ENCODE results near the gene FMNL1. TPM values are rescaled to one million over a fixed set of nuclear protein-coding genes. Genes with fewer than 3 reads are reported as not detected.

FMNL1 gene
- total RNA-seq, 1 donor from 2014 or later = 12.1 TPM

DNA sequence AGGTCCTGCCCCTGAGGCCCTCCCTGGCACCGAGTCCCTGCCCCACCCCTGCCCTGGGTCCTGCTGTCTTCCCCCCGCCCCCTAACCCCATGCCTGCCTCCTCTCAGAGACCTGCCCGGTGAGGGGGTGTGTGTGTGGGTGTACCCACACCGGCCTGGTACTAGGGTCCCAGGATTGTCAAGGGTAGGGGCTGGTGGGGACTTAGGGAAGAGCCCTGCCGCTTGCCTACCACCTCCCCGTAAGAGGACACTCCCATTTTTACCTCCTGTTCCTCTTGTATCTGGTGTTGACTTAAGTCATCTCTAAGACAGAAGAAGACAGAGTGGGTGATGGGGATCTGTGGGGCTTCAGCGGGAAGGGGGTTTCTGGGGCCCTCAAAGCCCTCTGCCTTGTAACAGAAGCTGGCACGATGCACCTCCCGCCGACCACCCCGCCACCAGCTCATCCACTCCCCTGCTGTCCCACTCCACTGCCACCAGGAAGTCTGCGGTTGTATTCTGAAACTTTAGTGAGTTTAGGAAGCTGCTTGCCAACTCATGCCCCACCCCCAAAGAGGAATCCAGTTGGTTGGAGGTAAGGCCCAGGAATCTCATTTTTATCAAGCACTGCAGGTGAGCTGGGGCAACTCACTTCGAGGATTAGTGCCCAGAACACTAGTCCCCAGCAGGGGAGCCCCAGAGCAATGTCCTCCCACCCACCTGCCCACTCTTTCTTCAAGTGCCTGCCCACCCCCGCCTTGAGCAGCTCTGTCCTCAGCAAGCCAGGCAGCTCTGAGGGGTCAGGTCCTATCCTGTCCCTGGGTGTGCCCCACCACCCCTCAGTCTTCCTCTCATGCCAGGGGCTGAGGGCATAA is 34.7 kb downstream of the FMNL1 start:
- DNase-seq (ENCODE audit: low read depth) = no peak

DNA sequence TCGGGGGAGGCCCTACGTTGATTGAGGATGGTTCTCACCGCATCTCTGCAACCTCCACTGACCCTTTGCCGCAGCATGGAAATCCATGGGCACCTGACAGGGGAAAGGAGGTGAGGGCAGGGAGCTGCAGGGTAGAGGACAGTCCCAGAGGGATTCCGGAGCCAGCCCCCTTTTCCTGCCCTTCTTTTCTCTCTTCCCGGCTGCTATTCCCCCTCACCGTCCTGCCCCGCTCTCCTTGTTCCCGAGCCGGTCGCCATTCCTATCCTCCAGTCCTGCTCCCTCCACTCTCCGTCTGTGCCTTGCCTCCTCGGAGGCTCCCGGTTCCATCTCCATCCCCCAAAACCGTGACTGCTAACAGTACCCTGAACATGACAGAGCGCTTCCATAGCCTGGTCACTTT is 35.4 kb downstream of the FMNL1 start:
- DNase-seq (ENCODE audit: low read depth) = no peak

DNA sequence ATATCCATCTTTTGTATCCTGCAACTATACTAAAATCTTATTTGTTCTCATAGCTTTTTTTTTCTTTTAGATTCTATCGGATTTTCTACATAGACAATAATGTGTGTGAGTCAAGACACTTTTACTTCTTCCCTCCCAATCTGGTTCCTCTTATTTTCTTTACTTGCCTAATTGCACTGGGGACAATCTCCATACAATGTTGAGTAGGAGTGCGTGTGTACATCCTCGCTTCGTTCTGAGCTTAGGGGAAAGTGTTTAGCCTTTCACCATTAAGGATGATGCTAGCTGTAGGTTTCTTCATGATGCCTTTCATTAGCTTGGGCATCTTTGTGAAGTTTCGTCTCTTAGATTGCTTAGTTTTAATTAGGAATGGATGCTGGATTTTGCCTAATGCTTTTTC is 37.3 kb downstream of the FMNL1 start:
- DNase-seq (ENCODE audit: low read depth) = no peak

DNA sequence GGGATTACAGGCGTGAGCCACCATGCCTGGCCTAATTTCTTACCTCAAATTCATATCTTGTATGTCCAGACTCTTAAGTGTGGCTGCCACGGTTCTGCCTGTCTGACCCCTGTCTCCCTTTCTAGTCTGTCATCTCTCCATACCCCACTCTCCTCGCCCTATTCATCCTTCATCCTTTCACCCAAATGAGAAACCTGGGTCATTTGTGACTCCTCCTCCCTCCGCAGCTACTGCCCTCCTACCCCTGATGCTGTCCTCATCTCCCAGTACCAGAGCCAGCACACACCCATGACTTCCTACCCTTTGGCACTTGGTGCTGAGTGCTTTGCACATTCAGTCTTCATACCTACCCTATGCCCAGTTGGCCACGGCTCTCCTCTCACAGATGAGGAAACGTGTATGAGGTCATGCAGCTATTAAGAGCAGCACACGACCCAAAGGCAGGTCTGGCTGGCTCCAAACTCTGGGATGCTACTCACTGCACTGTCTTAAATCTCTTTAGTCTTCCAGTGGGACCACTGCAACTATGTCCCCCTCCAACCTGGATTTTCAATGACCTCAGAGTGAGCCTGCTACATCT is 38.6 kb downstream of the FMNL1 start:
- no peak for DNase-seq (ENCODE audit: low read depth)

DNA sequence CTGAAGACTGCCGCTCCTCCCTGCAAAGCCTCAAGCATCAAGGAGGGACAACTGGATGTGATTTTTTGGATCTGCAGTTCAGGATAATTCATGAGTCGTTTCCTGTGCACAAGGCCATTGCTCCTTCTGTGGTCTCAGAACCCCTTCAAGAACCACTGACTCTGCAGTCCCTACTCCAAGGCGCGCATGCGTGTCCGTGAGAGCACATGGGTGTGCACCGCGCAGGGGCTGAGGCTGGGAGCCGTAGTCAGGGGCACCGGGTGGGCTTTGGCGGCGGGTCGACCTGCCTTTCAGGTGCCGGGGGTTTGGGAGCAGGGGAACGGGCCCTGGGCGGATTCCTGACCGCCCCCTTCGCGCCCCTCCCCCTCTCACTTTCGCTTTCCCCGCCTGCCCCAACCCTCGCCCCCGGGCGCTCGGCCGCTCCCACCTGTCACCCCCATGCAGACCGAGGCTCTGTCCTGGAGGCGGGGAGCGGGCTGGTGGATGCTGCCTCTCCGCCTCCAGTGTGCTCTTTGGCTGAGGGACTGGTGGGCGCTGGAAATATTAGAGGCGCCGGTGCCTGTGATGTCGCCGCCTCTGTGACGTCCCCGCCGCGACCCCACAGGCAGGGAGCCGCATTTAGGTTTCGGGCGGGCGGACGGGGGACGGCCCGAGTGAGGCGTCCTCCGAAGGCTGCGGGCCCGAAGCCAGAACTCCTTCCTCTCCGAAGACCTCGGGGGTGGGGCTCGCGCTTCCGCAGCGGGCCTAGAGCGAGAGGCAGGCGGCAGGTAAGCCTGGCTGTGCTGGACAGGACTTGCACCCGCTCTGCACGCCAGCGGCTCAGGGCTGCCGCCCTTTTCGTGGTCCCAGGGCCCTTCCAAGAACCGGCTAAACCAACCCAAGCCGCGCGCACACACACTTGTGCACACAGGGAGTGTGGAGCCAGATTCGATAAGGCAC is 40.2 kb downstream of the FMNL1 start, which contains the start of gene SPATA32:
SPATA32 (minus strand) TSS at position 518 of the 939 bp plus-strand sequence; CDS start at position 440, 78 bp downstream.
- DNase-seq (ENCODE audit: low read depth) = no peak

DNA sequence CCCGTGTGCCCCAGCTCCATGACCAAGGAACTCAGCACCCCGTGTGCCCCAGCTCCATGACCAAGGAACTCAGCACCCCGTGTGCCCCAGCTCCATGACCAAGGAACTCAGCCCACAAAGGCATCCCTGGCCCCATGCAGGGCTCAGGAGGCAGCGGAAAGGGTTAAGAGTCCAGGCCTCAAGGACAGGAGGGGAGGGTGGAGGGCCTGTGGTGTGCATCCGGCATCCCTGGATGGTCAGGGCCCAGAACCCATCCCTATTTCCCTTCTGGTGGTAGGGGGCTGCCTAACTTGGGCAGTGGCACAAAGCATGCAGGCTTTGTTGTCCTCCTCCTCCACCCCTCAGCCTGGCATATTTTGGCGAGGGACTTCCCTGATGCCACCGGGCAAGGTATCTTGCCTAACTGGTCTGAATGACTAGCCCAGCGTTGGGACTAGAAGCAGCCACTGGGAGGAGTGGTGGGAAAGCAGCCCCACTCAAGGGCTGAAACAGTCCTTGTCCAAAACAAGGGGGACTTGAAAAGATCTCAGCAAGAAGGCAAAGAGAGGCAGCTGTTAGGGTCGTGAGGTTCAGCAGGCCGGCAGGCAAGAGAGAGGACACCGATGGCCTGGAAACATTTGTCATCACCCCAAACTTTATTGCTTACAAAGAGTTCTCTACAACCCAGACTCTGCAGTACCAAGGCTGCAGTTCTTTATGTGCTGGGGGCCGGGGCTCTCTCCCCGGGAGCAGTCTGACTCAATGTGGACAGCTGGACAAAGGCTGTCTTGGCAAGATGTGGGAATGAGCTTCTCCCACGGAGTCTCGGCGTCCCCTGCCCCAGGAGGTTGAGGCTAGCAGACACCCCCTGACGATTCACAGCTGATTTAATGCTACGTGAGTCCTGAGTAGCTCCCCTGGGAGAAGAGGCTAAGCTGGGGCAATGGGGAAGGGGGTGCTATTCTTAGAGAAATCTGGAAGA is 41.1 kb downstream of the FMNL1 start:
- DNase-seq (ENCODE audit: low read depth) = no peak

DNA sequence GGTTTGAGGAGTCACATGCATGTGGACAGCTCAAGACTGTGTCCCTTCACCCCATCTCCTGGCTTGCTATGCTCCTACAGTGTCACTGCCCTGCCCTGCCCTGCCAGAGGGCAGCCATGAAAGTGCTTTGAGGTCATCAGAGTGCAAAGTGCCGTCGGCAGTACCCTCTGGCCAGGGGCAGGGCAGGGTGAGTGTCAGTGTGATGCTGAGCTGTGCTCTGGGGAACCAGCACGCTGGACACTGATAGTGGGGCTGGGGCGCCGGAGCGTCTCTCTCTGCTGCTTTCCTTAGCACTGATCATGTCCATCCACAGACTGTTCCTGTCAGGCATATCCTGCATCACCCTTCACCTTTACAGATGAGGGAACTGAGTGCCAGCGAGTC is 41.8 kb downstream of the FMNL1 start:
- DNase-seq (ENCODE audit: low read depth) = no peak

DNA sequence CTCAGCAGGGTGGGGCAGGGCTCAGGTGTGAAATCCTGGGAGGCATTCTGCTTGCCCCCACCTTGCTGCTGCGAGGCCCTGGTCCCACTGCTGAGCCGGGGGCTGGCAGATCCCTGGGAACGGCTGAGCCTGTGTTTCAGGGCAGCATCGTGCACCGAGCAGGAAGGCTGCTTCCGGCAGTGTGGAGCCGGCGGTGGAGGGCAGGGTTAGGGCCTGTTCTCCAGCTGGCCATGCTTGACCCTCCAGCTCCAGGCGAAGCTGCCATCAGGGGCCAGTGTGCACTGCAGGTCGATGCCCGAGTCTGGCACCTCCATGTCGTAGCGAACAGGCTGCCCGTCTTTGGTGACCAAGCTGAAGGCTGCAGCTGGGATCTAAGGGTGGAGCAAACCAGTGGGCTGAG is 42.7 kb downstream of the FMNL1 start:
- no peak for DNase-seq (ENCODE audit: low read depth)

DNA sequence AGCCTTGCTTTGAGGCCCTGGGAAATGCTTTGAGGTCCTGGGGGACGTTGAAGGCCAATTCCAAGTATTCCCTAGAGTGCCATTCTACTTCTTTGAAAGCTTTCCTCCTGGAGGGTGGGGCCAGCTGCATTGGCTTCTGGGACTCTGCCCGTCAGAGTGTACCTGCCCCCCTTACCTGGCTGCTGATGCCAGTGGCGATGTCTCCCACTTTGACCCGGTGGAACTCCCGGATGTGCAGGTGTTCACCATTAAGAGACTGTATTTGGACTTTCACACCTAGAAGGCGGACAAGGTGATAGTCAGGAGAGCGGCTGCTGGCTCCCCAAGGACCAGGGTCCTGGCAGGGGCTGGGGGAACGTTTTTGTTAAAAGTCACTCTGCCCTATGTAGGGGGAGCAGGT is 43.3 kb downstream of the FMNL1 start:
- DNase-seq (ENCODE audit: low read depth) = no peak

DNA sequence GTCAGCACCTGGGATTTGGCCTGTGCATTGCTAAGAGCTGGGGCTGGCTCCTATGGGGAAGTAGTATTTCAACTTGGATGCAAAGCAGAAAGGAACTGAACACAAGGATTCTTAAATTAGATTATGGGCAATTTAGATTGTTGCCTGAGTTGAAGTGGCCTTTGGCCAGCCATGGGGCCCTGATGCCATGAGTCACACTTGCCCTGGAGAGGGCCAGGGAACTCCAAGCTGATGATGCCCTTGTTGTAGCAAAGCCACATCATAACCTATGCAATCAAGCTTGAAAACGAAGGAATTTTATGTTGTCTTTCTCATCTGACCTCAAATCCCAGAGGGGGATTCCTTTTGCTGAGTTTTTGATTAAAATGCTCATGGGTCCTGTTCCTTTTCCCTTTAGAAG is 44.1 kb downstream of the FMNL1 start:
- DNase-seq (ENCODE audit: low read depth) = peak; percentile 95

DNA sequence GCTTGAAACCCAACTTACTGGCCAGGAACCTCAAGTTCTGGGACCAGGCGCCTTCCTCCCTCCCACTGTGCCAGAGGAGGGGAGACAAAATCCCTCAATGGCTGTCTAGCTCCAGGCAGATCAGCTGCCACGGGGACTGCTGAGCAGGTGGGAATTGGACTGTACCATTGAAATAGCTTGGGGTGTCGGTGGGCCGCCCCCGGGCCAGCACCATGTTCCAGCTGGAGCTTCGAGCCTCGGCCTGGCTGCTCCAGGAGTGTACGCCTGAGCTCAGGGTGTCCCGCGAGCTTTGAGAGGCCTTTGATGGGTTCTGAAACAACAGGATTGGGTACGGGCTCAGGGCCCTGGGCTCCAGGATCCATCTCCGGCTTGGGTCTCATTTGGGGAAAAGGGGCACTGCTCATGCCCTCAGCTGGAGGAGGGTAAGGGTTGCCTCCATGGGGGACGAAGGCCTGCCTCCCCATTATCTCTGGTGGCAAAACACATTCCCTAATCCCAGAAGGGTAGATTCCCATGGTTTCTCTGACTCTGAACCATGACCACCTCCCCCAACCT is 44.8 kb downstream of the FMNL1 start:
- DNase-seq (ENCODE audit: low read depth) = no peak

DNA sequence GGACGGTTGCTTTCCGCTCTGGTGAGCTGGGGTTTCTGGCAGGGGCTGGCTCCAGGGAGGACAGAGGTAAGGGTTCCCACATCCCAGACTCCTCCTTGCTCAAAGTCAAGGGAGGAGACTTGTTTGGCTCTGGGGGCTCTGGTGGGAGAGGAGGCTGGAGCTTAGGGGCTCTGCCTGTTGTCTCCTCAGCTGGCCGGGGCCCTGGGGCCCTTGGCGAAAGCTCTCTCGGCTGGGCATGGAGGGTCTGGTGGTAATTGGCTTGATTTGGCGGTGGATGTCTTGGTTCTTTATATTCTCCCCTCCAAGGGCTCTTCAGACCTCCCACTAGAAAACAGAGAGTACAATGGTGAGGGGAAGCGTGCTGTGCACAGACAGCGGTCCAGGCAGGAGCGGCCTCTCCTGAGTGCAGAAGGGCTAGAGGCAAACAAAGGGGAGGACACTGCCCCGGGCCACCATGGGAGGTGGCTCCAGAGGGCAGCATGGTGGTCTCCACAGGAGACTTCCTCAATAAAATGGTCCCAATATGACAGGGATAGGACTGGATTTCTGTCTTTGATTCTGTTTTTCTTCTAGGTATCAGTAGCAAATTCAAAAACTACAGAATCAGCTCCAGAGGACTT is 45.9 kb downstream of the FMNL1 start:
- DNase-seq (ENCODE audit: low read depth) = no peak

DNA sequence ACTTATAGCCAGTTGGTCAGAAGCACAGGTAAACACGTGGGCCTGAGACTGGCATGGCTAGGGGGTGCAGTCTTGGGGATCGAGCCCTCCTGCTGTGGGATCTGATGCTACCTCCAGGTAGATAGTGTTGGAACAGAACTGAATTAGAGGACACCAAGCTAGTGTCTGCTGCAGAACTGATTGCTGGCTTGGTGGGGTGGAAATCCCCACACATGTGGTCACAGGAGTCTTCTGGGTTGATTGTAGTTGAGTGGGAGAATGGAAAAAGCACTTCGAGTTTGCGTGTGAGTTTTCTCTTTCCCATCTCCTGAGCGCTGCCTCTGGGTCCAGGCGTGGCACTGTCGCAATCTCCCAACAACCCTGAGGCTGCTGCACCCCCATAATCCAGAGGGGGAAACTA is 48.2 kb downstream of the FMNL1 start:
- no peak for DNase-seq (ENCODE audit: low read depth)

DNA sequence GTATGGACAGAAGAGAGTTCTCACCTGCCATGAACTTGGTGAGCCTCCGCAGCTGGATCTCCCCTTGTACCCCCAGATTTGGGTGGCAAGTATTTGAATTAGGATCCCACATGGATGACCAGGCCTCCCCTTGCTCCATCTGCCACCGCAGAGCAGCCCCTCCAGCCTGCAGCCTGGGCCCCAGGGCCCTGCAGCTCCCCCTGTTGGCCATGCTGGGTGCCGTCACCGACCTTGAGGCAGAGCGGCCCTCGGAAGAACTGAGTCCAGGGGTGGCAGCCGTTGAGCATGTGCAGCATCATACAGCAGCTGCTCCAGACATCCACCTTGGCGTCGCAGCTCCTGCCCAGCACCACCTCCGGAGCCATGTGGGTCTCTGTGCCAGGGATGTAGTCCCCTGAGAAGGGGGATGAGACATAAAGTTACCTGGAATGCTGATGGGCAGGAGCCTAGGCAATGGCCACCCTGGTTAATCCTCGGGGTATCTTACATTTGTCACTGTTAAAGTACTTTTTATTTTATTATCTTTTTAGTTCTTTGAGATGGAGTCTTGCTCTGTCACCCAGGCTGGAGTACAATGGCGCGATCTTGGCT is 49.2 kb downstream of the FMNL1 start:
- DNase-seq (ENCODE audit: low read depth) = no peak

DNA sequence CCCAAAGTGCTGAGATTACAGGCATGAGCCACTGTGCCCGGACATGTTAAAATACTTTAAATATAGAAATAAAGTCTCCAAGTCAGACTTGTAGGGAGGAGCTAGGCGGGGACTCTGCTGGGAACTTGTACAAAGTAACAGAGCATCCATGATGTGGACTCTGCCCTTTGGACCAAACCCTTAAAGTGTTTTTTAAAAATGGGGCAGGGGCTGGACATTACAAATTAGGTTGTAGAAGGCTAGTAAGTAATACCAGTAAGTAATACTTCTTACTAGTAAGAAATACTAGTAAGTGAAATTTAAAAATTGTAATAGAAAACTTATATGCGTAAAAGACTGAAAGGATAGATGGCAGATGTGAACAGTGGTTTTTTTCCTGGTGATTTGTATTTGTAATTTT is 49.9 kb downstream of the FMNL1 start:
- no peak for DNase-seq (ENCODE audit: low read depth)

DNA sequence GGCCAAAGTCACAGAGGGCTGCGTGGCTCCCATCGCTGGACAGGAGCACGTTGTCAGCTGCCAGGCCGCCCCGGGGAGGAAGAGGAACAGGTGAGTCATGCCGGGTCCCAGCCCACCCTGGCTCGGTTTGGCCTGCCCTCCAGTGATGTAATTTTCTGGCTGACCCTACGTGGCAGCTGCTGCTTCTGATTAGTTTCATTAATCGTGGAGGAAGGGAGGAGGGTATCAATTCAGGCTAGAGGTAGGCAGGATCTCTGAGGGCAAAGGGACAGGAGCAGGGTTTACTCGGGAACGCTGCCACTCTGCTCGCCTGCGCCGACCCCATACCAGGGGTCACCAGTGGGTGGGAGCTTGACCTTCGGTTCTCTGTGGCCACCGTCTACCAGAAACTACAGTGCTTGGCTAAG is 51.9 kb downstream of the FMNL1 start:
- no peak for DNase-seq (ENCODE audit: low read depth)

DNA sequence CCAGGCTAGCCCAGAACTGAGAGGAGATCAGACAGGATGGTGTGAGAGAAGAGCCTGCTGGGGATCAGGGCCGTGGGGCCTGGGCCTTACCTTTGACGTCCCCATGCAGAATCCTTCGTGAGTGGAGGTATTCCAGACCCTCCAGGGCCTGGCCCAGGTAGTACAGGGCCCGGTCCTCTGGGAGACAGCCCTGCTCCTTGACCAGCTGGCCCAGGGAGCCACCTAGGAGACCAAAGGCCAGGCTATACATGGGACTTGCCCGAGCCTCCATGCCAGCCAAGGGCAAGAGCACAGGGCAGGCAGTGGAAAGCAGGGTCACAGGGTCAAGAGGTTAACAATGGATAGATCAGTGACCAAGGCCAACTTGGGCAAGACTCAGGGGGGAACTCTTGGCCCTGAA is 52.3 kb downstream of the FMNL1 start:
- DNase-seq (ENCODE audit: low read depth) = no peak

DNA sequence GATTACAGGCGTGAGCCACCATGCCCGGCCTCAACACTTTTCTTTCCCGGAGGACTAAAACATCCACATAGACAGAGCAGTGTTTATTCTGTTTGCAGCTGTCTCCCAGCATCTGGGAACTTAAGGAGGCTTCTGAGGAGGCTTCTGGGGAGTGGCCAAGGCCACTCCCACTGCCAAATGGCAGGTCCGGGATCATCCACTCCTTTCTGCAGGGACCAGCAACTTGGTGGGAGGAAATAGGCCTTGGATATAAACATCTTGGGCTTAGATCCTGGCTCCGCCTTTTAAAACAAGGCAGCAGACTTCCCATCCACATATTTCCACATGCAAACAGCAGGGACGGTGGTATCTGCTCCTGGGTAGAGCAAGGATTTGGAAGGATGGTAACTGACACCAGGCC is 54.3 kb downstream of the FMNL1 start:
- DNase-seq (ENCODE audit: low read depth) = no peak

DNA sequence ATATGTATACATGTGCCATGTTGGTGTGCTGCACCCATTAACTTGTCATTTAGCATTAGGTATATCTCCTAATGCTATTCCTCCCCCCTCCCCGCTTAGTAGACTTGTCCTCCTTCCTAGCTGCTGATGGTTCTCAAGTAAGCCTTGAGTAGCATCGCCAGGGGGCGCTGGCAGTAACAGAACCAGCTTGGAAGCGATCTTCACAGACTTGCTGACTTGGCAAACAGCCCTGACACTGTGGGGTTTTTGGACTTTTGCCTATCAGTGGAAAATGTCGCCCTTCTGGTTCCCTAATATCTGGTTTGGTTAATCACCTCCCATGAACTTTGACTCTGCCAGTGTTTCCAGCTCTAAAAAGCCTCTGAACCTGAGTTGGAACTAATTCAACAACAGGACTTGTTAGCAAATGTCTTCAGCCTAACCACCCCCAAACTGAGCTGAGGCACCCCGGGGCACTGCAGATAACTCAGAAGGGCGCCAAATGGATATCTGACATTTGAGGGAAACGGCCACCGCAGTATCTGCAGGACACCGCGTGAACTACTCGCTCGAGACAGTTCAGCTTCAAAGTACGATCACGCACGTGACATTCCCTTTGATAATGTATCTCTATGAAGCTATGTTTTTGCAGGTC is 55.6 kb downstream of the FMNL1 start:
- peak; percentile 86 for DNase-seq (ENCODE audit: low read depth)

DNA sequence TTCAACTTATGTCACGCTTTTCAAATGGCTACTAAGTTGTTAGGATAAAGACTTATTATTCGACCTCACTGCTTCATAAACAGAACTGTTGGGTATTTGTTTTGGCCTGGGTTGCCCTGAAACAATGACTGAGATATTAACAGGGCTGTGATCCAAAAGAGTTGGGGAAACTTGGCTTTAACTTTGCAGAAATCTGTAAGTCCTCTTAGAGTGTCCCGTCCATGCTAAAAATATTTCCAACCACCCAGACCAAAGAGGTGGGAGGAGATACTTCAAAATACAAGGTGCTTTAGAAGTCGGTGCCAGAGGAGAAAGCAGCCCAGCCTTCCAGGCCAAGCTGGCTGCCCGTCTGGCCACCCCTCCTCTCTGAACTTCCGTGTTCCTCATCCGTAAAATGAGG is 56.3 kb downstream of the FMNL1 start:
- DNase-seq (ENCODE audit: low read depth) = no peak
